BE2C (cell line): ENCODE measurements around the gene SLC4A1.

ENCODE experiments used
- DNase-seq: peaks from one replicate; pipeline ENCODE4 v3.0.0-alpha.2; 2020
- H3K27me3 ChIP-seq: fragments of 250-450 bp; sonication (Bioruptor Pico); 2 replicates; pipeline ENCODE4 v1.5.1; 2020; ENCODE audit warnings: mild to moderate bottlenecking
- H3K36me3 ChIP-seq: fragments of 250-450 bp; sonication (Bioruptor Pico); 2 replicates; pipeline ENCODE4 v1.5.1; 2020; ENCODE audit warnings: mild to moderate bottlenecking
- H3K4me1 ChIP-seq: fragments of 250-450 bp; sonication (Bioruptor Pico); 2 replicates; pipeline ENCODE4 v1.5.1; 2020
- H3K4me3 ChIP-seq: 2 replicates; pipeline ENCODE4 v1.5.1; 2011; ENCODE audit warnings: low read depth, low read length
- H3K9me3 ChIP-seq: fragments of 250-450 bp; sonication (Bioruptor Pico); 2 replicates; pipeline ENCODE4 v1.5.1; 2020
- TF ChIP-seq, protein P1 (sequence below): IDR thresholded peaks from 2 replicates; pipeline ENCODE4 v1.5.1; 2012; ENCODE audit warnings: mild to moderate bottlenecking, low read depth, low read length

The SLC4A1 gene

DNA sequence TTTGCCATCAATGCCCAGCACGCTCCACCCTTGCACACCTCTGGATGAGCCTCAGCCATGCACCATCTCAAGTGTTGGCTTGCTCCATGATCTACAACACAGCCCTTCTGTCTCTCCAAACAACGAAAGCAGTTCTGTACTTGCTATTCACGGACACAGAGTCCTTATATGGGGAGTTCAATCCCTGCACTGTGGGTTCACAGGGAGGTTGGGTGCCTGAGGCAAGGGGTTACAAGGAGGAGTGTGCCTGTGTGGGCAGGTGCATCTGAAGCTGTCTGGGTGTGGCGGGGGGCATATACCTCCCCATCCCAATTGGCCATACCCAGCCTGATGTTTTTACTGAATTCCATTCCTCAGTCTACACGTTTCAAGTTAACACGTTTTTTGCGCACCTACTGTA is 46.1 kb upstream of the SLC4A1 start:
- Histone ChIP-seq H3K4me3 (no peak overlapping the region), H3K4me1 (peaks cover 6% of the 10 kb centered on the region), H3K36me3 (peaks cover 20% of the 10 kb centered on the region), H3K9me3 (no peaks in the 10 kb centered on the region), H3K27me3 (no peaks in the 10 kb centered on the region)
- TF ChIP-seq, protein P1, sequence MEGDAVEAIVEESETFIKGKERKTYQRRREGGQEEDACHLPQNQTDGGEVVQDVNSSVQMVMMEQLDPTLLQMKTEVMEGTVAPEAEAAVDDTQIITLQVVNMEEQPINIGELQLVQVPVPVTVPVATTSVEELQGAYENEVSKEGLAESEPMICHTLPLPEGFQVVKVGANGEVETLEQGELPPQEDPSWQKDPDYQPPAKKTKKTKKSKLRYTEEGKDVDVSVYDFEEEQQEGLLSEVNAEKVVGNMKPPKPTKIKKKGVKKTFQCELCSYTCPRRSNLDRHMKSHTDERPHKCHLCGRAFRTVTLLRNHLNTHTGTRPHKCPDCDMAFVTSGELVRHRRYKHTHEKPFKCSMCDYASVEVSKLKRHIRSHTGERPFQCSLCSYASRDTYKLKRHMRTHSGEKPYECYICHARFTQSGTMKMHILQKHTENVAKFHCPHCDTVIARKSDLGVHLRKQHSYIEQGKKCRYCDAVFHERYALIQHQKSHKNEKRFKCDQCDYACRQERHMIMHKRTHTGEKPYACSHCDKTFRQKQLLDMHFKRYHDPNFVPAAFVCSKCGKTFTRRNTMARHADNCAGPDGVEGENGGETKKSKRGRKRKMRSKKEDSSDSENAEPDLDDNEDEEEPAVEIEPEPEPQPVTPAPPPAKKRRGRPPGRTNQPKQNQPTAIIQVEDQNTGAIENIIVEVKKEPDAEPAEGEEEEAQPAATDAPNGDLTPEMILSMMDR, result no peak
- DNase-seq, result no peak

DNA sequence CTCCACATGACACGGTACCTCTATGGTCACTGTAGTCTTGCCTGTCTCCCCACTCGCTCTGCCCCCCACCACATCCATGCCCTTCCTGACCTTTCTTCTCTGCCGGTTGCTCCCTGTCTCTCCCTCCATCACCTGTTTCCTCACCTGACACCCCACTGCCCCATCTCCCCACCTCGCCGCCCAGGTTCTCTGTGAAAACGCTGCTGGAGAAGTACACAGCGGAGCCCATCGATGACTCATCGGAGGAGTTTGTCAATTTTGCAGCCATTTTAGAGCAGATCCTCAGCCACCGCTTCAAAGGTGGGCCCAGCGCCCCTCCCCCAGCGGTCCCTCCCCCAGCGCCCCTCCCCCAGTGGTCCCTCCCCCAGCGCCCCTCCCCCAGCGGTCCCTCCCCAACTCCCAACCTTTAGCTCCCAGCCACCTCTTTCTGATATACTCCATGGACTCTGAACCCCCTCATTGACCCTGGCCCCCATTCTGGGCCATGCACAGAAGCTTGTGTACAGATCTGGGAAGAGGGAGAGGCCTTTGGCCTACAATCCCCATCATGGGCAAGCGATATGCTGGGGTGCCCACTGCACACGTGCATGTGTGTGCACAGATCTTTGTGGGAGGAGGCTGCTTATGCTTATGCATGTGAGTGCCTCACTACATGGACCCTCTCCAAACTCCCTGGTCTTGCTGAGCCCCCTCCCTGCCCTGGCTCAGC is 44.6 kb upstream of the SLC4A1 start:
- TF ChIP-seq, protein P1, result no peak
- H3K9me3 ChIP-seq, result no peaks in the 10 kb centered on the region
- no peak overlapping the region for H3K4me3 ChIP-seq
- peaks cover 6% of the 10 kb centered on the region for H3K4me1 ChIP-seq
- no peaks in the 10 kb centered on the region for H3K27me3 ChIP-seq
- no peak for DNase-seq
- H3K36me3 ChIP-seq, result peaks cover 13% of the 10 kb centered on the region

DNA sequence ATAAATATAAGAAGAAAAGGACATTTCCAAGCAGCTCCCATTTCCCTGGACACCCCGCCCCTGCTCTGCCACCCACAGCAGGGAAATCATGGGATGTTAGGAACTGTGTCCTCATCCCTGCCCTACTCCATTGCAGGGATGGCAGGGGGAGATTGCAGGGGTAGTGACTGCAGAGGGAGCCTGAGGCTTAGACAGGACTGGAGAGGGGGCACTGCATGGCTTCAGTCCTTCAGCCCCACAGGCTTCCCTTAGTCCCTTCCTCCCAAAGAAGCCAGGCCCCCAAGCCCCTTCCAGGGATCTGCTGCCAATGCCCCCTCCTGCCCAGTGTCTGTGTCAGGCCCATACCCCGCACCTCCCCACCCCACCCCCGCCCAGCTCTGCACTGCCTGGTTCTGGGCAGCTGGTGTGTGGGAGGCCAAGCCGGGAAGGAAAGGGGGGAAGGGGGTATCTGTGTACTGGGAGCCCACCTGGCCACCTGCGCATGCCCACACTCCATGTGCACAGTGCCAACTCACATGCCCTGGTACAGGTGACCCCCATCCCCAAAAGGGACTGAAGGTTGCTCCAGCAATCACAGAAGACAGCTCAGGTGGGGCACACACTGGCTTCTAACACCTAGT is 43.7 kb upstream of the SLC4A1 start:
- Histone ChIP-seq H3K9me3 (no peaks in the 10 kb centered on the region), H3K27me3 (no peaks in the 10 kb centered on the region), H3K4me1 (peaks cover 6% of the 10 kb centered on the region)

DNA sequence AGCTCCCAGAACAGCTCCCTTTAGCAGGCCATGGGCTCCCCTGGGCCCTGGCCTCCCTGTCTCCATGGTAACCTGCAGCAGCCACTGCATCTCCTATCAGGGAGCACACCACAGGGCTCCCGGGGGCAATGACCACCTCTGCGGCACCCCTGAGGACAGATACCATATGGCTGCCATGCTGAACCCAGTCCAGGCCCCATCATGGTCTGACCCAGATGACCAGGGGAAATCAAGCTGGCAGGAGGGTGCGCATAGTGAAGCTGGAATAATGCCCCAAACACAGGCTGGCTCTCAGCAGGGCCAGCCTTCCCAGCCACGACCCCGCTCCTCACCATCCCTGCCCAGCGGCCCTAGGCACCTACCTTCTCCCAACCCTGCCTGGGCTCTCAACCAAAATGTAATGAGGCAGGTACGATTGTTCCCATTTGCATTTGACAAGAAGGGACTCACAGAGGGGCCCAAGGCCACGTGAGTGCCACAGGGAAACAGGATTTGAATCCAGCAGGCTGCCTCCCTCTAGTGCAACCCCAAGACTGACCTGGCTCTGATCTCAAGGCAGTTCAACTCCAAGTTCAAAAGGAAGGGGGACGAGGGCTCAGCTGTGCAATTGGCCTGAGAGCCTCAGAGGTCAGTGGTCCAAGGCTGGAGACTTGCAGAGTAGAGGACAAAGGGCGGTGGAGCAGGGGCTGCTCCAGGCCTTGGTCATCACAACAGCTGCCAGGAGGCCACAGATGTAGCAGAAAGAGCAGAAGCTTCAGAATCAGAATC is 42.9 kb upstream of the SLC4A1 start:
- DNase-seq, result peak; percentile 61
- Histone ChIP-seq H3K36me3 (peaks cover 4% of the 10 kb centered on the region), H3K4me1 (peaks cover 6% of the 10 kb centered on the region), H3K27me3 (no peaks in the 10 kb centered on the region), H3K9me3 (no peaks in the 10 kb centered on the region), H3K4me3 (peak overlapping the region; percentile 11; the same call in 1 of the 2 replicates)
- TF ChIP-seq, protein P1, result no peak

More for the DNA sequence above, 43.7 kb upstream of the SLC4A1 start:
- no peak for DNase-seq
- no peak overlapping the region for H3K4me3 ChIP-seq
- peaks cover 11% of the 10 kb centered on the region for H3K36me3 ChIP-seq
- TF ChIP-seq, protein P1, result no peak

DNA sequence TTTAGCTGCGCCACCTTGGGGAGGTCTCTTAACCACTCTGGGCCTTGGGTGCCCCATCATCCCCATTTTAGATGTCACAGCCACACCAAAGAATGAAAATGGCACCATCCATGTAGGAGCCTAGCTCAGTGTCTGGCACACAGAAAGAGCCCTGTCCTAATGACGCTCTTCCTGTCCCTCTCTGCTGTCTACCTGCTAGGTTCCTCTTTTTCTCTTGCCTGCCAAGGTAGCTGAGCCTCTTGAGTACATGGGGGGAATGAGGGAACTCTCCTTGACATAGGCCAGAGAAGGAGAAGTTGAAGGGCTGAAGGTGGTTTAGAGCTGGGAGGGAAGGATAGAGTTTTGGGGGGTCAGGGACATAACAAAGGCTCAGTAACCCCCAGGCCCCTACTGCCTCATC is 42.3 kb upstream of the SLC4A1 start:
- no peak for DNase-seq
- Histone ChIP-seq H3K4me1 (peaks cover 6% of the 10 kb centered on the region), H3K27me3 (no peaks in the 10 kb centered on the region), H3K36me3 (peaks cover 2% of the 10 kb centered on the region; the same call in 1 of the 2 replicates), H3K4me3 (peak overlapping the region; percentile 11; the same call in 1 of the 2 replicates), H3K9me3 (no peaks in the 10 kb centered on the region)
- TF ChIP-seq, protein P1, result no peak

DNA sequence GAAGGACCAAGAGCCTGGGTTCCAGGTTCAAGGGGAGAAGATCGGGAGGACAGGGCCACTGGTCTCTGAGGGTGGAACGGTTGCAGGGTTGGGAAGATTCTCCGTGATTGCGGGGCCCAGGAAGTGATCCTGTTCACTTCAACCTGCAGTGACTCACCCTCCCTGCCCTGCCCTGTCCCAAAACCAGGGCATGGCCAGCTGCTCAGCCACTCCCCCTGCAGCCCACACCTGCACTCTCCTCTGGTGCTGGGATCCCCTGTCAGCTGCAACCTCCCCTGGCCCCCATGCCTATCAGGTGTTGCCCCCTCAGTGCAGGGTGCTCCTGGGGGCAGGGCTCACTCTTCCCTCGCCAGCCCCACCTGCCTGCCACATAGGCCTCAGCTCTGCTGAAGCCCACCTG is 41.5 kb upstream of the SLC4A1 start:
- H3K27me3 ChIP-seq, result no peaks in the 10 kb centered on the region
- H3K4me1 ChIP-seq, result peaks cover 6% of the 10 kb centered on the region
- H3K4me3 ChIP-seq, result peak overlapping the region; percentile 67
- no peak for DNase-seq
- TF ChIP-seq, protein P1, result no peak
- peaks cover 2% of the 10 kb centered on the region; the same call in 1 of the 2 replicates for H3K36me3 ChIP-seq
- no peaks in the 10 kb centered on the region for H3K9me3 ChIP-seq
